GM13976 (cell line): ENCODE data around the gene PLXNC1.

Experiments used
- DNase-seq: peaks from one replicate; pipeline ENCODE4 v3.0.0; 2012; ENCODE audit warnings: low spot score
- CTCF ChIP-seq: IDR thresholded peaks from 2 replicates; pipeline ENCODE4 v1.5.1; 2012; ENCODE audit warnings: borderline replicate concordance, mild to moderate bottlenecking; ENCODE audit not compliant: insufficient read depth; ENCODE audit errors: extremely low read depth, missing control alignments, control extremely low read depth
- in situ Hi-C: fragments of 300-500 bp; cut with MboI; formaldehyde crosslinking; loops from one replicate; pipeline ENCODE4 v1.12.0; 2022; ENCODE audit warnings: low sequenced_read_pairs, mixed read lengths, inconsistent platforms; ENCODE audit not compliant: unreplicated experiment

Gene PLXNC1

GRCh38 chr12:94141892-94142291, 6.5 kb upstream of the PLXNC1 start:
- TF ChIP-seq CTCF = no peak
- in situ Hi-C loops = loop anchor here (10.0 to 25.0 kb wide), 2 partner anchors 293 to 745 kb away; no protein-coding TSS in a partner anchor
- DNase-seq = no peak

- in situ Hi-C loops = loop anchor here (10.0 to 25.0 kb wide), 2 partner anchors 291 to 744 kb away; no protein-coding TSS in a partner anchor
- no peak for DNase-seq
- TF ChIP-seq CTCF = no peak
Observed at GRCh38 chr12:94143438-94143837, 4.9 kb upstream of the PLXNC1 start.

- TF ChIP-seq CTCF = no peak
- no peak for DNase-seq
- in situ Hi-C loops = loop anchor here (10.0 to 25.0 kb wide), 2 partner anchors 291 to 743 kb away; no protein-coding TSS in a partner anchor
Observed at GRCh38 chr12:94143951-94144350, 4.4 kb upstream of the PLXNC1 start.

- no peak for DNase-seq
- TF ChIP-seq CTCF = no peak
- in situ Hi-C loops = loop anchor here (10.0 to 25.0 kb wide), 2 partner anchors 290 to 743 kb away; no protein-coding TSS in a partner anchor
Observed at GRCh38 chr12:94144781-94145180, 3.6 kb upstream of the PLXNC1 start.

GRCh38 chr12:94145191-94145983, 3.0 kb upstream of the PLXNC1 start:
- DNase-seq = no peak
- TF ChIP-seq CTCF = no peak
- in situ Hi-C loops = loop anchor here (10.0 to 25.0 kb wide), 2 partner anchors 289 to 742 kb away; no protein-coding TSS in a partner anchor

GRCh38 chr12:94146166-94146936, 2.0 kb upstream of the PLXNC1 start:
- in situ Hi-C loops = loop anchor here (10.0 to 25.0 kb wide), 2 partner anchors 288 to 741 kb away; no protein-coding TSS in a partner anchor
- TF ChIP-seq CTCF = no peak
- DNase-seq = no peak
